Neuron (in vitro differentiated cells): Measurements from ENCODE around the gene TMPRSS13.
"Not testable (repeated sequence)": the region's sequence is repeated elsewhere in the genome, so short reads cannot be mapped to it uniquely, and the experiment has no call there.

ENCODE experiments used
- H2AFZ ChIP-seq: one replicate; pipeline ENCODE4 v1.6.1; 2013; ENCODE audit warnings: low read depth, mild to moderate bottlenecking, inconsistent platforms, low read length, moderate library complexity
- H3K27me3 ChIP-seq: one replicate; pipeline ENCODE4 v1.6.1; 2013; ENCODE audit warnings: low read length; ENCODE audit not compliant: insufficient read depth
- H3K36me3 ChIP-seq: one replicate; pipeline ENCODE4 v1.6.1; 2013; ENCODE audit warnings: low read length; ENCODE audit not compliant: insufficient read depth
- H3K4me1 ChIP-seq: one replicate; pipeline ENCODE4 v1.6.1; 2013; ENCODE audit warnings: low read length; ENCODE audit not compliant: insufficient read depth
- H3K4me3 ChIP-seq: 2 replicates; pipeline ENCODE4 v1.5.1; 2013; ENCODE audit warnings: mild to moderate bottlenecking, low read length, moderate library complexity
- H3K9me3 ChIP-seq: one replicate; pipeline ENCODE4 v1.6.1; 2013; ENCODE audit warnings: low read length

The TMPRSS13 gene

DNA sequence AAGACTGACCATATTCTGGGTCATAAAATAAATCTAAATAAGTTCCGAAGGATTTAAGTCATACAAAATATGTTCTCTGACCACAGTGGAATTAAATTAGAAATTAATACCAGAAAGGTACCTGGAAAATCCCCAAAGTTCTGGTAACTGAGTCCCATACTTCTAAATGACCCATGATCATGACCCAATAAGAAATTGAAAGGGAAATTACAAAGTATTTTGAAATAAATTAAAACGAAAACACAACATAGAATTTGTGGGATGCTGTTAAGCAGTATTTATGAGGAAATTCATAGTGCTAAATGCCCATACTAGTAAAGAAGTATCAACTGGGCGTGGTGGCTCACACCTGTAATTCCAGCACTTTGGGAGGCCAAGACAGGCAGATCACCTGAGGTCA, 33.6 kb upstream of the TMPRSS13 start:
- Histone ChIP-seq H3K27me3 (no peaks in the 10 kb centered on the region), H3K9me3 (no peaks in the 10 kb centered on the region), H3K4me3 (no peak overlapping the region), H2AFZ (no peak overlapping the region), H3K36me3 (no peaks in the 10 kb centered on the region), H3K4me1 (no peaks in the 10 kb centered on the region)

DNA sequence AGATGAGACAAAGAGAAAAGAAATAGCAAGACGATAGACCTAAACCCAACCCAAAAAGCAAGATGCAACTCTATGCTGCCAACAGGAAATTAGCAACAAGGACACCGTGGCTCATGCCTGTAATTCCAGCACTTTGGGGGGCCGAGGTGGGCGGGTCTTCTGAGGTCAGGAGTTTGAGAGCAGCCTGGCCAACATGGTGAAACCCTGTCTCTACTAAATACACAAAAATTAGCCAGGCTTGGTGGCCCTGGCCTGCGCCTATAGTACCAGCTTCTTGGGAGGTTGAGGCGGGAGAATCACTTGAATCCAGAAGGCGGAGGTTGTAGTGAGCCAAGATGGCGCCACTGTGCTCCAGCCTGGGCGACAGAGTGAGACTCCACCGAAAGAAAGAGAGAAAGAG, 32.7 kb upstream of the TMPRSS13 start:
- Histone ChIP-seq H3K4me1 (no peaks in the 10 kb centered on the region), H3K9me3 (no peaks in the 10 kb centered on the region), H3K27me3 (no peaks in the 10 kb centered on the region), H3K36me3 (no peaks in the 10 kb centered on the region), H2AFZ (no peak overlapping the region), H3K4me3 (no peak overlapping the region)

DNA sequence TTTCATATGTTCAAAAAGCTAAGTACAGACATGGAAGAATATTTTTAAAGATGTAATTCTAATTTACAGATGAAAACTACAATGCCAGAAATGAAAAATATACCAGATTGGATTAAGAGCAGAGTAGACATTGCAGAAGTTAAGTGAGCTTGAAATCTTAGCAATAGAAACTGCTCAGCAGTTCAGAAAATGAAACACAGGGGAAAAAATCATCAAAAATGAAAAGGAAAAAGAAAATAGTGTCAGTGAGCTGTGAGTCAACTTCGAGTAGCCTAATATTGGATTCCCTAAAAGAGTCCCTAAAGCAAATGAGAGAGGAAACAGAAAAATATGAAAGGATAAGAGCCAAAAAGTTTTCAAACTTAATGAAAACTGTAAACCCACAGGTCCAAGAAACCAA, 31.2 kb upstream of the TMPRSS13 start:
- H3K4me1 ChIP-seq = no peaks in the 10 kb centered on the region
- H2AFZ ChIP-seq = no peak overlapping the region
- H3K4me3 ChIP-seq = no peak overlapping the region
- H3K9me3 ChIP-seq = no peaks in the 10 kb centered on the region
- H3K36me3 ChIP-seq = no peaks in the 10 kb centered on the region
- no peaks in the 10 kb centered on the region for H3K27me3 ChIP-seq

DNA sequence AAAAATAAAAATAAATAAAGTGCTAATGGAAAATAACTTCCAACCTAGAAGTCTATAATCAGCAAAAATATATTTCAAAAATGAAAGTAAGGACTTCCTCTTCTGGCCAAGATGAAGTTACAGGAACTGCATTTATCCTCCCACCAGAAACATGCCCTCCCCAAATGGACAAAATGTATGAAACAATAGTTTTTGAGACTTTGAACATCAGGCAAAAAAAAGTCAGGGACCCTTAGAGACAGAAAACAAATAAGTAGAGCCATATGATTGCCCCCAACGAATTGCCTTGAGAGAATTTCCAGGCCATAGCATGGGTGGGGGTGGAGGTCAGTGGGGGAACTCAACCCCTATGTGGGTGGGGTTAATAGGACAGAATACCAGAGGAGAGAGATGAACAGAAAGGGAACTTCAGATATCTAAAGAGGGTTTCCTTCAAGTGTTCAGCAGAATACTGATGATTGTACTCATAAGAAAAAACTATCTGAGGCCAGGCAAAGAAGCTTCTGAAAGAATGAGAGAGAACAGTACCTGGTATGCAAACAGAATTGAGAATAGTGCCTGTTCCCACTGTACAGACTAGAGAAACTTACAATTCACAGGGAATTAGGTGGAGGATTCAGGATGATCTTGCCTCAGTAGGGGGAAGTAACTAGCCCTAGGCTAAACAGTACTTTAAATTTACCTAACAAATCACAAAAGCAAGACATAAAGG, 30.4 kb upstream of the TMPRSS13 start:
- no peaks in the 10 kb centered on the region for H3K36me3 ChIP-seq
- no peaks in the 10 kb centered on the region for H3K27me3 ChIP-seq
- no peak overlapping the region for H3K4me3 ChIP-seq
- H3K4me1 ChIP-seq = no peaks in the 10 kb centered on the region
- no peak overlapping the region for H2AFZ ChIP-seq
- no peaks in the 10 kb centered on the region for H3K9me3 ChIP-seq

DNA sequence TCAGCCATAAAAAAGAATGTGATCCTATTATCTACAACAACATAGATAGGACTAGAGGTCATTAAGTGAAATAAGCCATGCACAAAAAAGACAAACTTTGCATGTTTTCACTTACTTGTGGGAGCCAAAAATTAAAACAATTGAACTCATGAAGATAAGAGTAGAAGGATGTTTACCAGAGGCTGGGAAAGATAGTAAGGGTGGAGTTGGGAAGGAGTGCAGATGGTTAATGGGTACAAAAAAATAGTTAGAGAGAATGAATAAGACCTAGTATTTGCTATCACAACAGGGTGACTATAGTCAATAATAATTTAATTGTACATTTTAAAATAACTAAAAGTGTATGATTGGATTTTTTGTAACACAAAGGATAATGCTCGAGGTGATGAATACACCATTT, 29.7 kb upstream of the TMPRSS13 start:
- Histone ChIP-seq H3K9me3 (no peaks in the 10 kb centered on the region), H3K4me3 (no peak overlapping the region), H3K36me3 (no peaks in the 10 kb centered on the region), H3K27me3 (no peaks in the 10 kb centered on the region), H3K4me1 (no peaks in the 10 kb centered on the region), H2AFZ (no peak overlapping the region)

DNA sequence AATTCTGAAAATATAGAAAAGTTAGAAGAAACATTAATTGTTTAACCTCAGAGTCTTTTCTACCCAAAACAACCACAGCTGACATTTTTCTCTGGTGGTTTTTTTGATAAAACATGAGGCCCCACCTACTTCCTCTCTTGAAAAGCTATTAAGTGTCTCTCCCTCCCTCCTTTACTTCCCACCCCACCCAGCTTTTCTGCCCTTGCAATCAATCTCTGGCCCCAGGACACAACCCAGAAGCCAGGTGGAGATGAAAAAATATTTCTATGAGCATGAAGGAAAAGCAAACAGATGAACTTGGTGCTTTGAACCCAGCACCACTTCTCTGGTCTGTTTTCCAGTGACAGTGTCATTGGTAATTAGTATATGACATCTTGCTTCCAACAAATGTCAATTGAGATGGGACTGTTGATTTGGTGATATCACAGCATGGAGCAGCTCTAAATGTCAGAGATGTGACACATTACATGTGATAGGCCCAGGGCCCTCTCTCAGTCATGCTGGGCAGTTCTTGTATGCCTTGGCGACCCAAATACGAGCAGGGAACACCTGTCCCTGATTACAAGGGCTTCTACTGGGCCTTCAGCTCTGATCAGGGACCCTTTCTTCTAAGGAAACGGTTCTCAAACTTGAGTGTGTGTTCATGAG, 23.9 kb upstream of the TMPRSS13 start:
- Histone ChIP-seq H3K36me3 (no peaks in the 10 kb centered on the region), H3K4me3 (no peak overlapping the region), H3K9me3 (no peaks in the 10 kb centered on the region), H2AFZ (no peak overlapping the region), H3K27me3 (peaks cover 8% of the 10 kb centered on the region), H3K4me1 (no peaks in the 10 kb centered on the region)

DNA sequence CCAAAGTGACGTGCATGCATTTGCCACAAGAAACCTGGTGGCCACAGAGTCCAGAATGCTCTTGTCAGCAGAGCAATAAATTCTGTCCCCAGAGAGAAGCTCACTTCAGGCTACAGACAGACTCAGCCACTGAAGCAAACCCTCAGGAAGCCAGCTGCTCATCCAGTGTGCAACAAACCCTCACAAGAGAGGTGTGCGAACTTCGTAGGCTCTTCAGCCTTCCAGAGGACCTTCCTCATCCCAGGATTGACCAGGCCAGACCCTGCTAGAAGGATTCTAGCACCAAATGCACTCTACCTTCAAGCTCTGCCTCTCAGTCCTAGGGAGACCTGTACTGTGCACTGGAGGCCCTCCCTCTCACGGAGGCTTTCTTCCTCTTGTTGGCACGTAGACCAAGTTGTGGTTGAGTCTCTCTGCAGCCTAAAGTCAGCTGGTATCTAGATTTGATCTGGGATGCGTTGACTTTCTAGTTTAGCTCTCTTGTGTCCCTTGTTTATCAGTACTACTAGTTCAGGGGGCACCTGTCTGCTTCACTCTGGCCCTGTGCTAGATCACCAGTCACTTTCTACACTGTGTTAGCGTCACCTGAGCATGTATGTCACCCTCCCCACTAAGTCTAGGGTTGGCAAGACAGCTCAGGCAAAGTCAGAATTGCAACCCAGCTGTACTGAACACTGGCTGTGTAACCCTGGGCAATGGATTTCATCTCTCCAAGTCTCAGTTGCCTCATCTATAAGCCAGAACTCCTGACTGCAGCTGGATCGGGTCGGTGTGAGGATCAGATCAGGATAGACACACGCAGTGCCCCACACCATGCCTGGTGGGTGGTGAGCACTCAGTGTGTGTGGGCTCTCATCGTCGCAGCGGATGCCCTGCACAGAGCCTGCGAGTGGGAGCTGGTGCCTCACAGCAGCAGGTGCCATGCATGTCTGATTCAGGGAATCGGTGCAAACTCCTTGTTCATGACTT, 22.1 kb upstream of the TMPRSS13 start:
- Histone ChIP-seq H3K4me1 (no peaks in the 10 kb centered on the region), H3K9me3 (no peaks in the 10 kb centered on the region), H3K4me3 (no peak overlapping the region), H2AFZ (no peak overlapping the region), H3K36me3 (no peaks in the 10 kb centered on the region), H3K27me3 (peaks cover 8% of the 10 kb centered on the region)

DNA sequence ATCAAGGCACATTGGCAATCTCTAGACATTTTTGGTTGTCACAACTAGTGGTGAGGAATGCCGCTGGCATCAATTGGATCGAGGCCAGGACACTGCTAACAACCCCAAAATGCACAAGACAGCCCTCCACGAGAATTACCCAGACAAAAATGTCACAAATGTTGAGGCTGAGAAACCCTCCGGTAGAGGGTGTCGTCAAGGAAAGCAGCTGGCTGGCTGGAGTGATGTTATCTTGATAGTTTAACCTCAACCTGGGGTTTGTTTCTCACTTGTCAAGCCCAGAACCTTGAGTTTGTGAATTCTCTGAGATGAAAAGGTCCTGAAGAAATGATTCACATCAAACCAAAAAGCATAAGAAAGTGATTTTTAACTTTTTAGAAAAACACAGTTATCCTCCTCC, 21.1 kb upstream of the TMPRSS13 start:
- Histone ChIP-seq H2AFZ (no peak overlapping the region), H3K9me3 (no peaks in the 10 kb centered on the region), H3K4me3 (no peak overlapping the region), H3K4me1 (no peaks in the 10 kb centered on the region), H3K27me3 (peaks cover 8% of the 10 kb centered on the region), H3K36me3 (no peaks in the 10 kb centered on the region)

DNA sequence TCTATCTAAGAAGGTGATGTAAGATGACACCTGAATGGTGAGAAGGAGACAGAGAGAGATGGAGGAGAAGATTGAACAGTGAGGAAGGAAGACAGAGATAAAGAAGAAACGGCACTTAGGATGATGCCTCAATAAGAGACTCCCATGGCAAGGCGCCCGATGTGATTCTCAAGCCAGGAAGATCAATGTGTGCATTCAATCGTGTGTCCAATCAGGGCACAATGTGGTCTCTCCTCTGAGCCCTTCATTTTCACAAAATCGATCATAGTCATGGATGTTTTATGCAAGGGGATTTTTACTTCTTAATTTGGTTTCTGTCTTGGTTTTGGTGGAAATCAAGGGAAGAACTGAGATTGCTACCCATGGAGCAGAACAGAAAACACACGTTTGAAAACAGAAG, 19.9 kb upstream of the TMPRSS13 start:
- H3K27me3 ChIP-seq = peaks cover 8% of the 10 kb centered on the region
- no peak overlapping the region for H2AFZ ChIP-seq
- H3K4me3 ChIP-seq = no peak overlapping the region
- no peaks in the 10 kb centered on the region for H3K9me3 ChIP-seq
- H3K36me3 ChIP-seq = no peaks in the 10 kb centered on the region
- H3K4me1 ChIP-seq = no peaks in the 10 kb centered on the region

DNA sequence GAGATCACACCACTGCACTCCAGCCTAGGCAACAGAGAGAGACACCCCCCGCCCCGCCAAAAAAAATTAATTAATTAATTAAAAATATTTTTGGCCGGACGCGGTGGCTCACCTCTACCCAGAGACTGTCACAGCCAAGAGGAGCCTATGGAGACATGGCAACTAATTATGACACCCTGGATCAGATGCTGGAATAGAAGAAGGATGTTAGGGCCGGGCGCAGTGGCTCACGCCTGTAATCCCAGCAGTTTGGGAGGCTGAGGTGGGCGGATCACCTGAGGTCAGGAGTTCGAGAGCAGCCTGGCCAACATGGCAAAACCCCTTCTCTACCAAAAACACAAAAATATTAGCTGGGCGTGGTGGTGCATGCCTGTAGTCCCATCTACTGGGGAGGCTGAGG, 19.3 kb upstream of the TMPRSS13 start:
- H2AFZ ChIP-seq, H3K27me3 ChIP-seq, H3K4me1 ChIP-seq, H3K36me3 ChIP-seq, H3K4me3 ChIP-seq, H3K9me3 ChIP-seq: not testable (repeated sequence)

DNA sequence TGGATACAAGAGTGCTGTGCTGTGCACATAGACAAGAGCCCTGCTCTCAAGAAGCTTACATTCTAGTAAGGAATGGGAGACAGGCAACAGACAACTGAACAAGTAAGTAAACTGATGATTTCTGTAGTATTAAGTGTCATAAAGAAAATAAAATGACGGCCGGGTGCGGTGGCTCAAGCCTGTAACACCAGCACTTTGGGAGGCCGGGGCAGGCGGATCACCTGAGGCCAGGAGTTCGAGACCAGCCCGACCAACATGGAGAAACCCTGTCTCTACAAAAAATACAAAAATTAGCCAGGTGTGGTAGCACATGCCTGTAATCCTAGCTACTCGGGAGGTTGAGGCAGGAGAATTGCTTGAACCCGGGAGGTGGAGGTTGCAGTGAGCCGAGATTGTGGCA, 18.5 kb upstream of the TMPRSS13 start:
- not testable (repeated sequence) for H3K9me3 ChIP-seq, H3K27me3 ChIP-seq, H3K4me1 ChIP-seq, H3K4me3 ChIP-seq, H3K36me3 ChIP-seq, H2AFZ ChIP-seq

DNA sequence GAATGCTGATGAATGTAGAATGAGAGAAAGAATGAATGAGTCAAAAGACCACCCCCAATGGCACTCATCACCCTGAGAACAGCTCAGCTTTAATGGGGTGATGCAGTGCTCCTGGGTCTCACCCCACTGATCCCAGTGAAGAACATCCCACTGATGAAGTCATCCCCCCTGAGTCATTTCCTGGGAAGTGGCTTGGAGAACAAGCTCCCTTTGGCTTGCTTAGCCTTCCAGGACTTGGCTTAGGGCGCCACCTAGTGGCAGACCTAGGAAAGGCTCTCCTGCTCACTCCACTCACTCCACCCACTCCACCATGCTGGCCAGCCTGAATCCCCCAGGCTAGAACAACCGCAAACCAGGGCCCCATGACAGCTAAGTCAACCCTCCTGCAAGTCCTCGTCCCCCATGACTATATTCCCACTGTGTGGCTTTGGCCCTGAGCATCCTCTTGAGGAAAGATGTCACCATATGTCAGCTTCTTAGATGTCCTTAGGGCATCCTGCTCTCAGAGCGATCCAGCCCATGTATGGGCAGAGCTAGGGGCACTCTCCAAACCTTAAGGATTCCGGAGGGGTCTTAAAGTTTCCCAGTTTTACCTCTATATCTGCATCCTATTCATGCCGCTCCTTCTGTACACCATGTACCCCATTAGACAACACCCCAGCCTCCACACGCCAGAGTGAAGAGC, 17.8 kb upstream of the TMPRSS13 start:
- Histone ChIP-seq H3K27me3 (peaks cover 8% of the 10 kb centered on the region), H3K9me3 (no peaks in the 10 kb centered on the region), H3K4me3 (no peak overlapping the region), H3K4me1 (no peaks in the 10 kb centered on the region), H2AFZ (no peak overlapping the region), H3K36me3 (no peaks in the 10 kb centered on the region)
